Stimulated activated naive CD8-positive, alpha-beta T cell treated with anti-CD3 and anti-CD28 coated beads, Interleukin-15, amount 100 ng/mL, for 72 hours (primary cell): ENCODE measurements around the gene CTXND1.
A peak's percentile ranks its signal among the peaks of the same experiment; 100 is the strongest.
"Not testable (repeated sequence)": the region's sequence is repeated elsewhere in the genome, so short reads cannot be mapped to it uniquely, and the experiment has no call there.

Experiments used
- ATAC-seq: fragments of 150-1000 bp; cut with Tn5 transposase; 2 replicates; pipeline ENCODE4 v1.10.0; 2021; ENCODE audit warnings: mild to moderate bottlenecking, moderate library complexity
- DNase-seq, 2 donors: peaks; one replicate each; pipeline ENCODE4 v3.0.0; 2021 to 2022
- H3K27ac Mint-ChIP-seq, 2 donors: one replicate each; pipeline ENCODE4 v1.8.0; 2022; ENCODE audit warnings: mild to moderate bottlenecking in 2 of 2, mixed read lengths in 2 of 2, moderate library complexity in 2 of 2
- H3K27me3 Mint-ChIP-seq: one replicate; pipeline ENCODE4 v1.8.0; 2022; ENCODE audit warnings: mixed read lengths
- H3K4me1 Mint-ChIP-seq: one replicate; pipeline ENCODE4 v1.8.0; 2022; ENCODE audit warnings: mild to moderate bottlenecking, mixed read lengths
- H3K4me3 Mint-ChIP-seq, 2 donors: one replicate each; pipeline ENCODE4 v1.8.0; 2022; ENCODE audit warnings: mild to moderate bottlenecking in 2 of 2, mixed read lengths in 2 of 2, moderate library complexity in 1 of 2
- H3K9me3 Mint-ChIP-seq, 2 donors: one replicate each; pipeline ENCODE4 v1.8.0; 2022; ENCODE audit warnings: mixed read lengths in 2 of 2

The CTXND1 gene

DNA sequence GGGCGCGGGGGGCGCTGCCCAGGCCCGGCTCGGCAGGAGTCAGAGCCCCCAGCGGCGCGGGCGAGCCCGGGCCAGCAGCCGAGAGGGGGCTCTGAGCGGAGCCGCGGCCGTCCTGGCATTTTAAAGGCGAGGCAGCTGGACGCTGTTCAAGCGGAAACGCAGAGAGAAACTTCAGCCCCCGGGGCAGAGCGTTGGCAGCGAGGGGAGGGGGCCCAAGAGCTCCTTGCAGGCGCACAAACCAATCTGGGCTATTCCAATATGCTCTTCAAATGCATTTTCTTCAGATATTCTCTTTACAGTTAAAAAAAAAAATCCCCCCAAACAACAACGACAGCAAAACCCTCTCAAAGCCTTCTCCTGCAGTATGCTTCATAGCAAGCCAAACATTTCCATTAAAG, at the start of gene CTXND1:
CTXND1 (minus strand) TSS at position 93 of the 398 bp plus-strand sequence. CDS start 50,264 bp downstream, outside the sequence.
- no peaks in the 10 kb centered on the region for H3K9me3 Mint-ChIP-seq
- no peaks in the 10 kb centered on the region for H3K4me1 Mint-ChIP-seq
- H3K4me3 Mint-ChIP-seq = peak within 1 kb of the TSS; percentile 63 to 64
- DNase-seq (no peak), ATAC-seq (no peak)
- peak within 1 kb of the TSS in 1 of 2 donors; percentile 33 for H3K27ac Mint-ChIP-seq
- peaks cover 72% of the 10 kb centered on the region for H3K27me3 Mint-ChIP-seq

DNA sequence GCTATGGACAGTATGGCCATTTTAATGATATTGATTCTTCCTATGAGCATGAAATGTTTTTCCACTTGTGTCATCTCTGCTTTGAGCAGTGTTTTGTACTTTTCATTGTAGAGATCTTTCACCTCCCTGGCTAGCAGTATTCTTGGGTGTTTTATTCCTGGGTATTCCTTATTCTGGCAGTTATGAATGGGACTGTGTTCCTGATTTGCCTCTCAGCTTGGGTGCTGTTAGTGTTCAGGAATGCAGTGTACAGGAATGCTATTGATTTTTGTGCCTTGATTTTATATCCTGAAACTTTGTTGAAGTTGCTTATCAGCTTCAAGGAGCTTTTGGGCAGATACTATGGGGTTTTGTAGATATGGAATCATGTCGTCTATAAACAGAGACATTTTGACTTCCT, 49.5 kb upstream of the CTXND1 start:
- H3K4me1 Mint-ChIP-seq = no peaks in the 10 kb centered on the region
- no peak for DNase-seq
- H3K4me3 Mint-ChIP-seq = no peak overlapping the region
- H3K27me3 Mint-ChIP-seq = peaks cover 23% of the 10 kb centered on the region
- no peak for ATAC-seq
- H3K27ac Mint-ChIP-seq = no peak overlapping the region
- peaks cover 0 to 4% of the 10 kb centered on the region in 2 donors for H3K9me3 Mint-ChIP-seq

DNA sequence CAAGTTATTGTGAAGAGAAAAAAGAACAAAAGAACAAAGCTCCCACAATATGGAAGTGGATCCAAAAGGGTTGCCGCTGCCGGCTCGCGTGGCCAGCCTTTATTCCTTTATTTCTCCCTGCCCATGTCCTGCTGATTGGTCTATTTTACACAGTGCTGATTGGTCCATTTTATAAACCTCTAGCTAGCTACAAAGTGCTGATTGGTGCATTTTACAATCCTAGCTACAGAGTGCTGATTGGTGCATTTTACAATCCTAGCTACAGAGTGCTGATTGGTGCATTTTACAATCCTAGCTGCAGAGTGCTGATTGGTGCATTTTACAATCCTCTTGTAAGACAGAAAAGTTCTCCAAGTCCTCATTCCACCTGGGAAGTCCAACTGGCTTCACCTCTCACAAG, 43.8 kb upstream of the CTXND1 start:
- not testable (repeated sequence) for H3K4me1 Mint-ChIP-seq, H3K27me3 Mint-ChIP-seq, DNase-seq, ATAC-seq, H3K27ac Mint-ChIP-seq, H3K9me3 Mint-ChIP-seq, H3K4me3 Mint-ChIP-seq

DNA sequence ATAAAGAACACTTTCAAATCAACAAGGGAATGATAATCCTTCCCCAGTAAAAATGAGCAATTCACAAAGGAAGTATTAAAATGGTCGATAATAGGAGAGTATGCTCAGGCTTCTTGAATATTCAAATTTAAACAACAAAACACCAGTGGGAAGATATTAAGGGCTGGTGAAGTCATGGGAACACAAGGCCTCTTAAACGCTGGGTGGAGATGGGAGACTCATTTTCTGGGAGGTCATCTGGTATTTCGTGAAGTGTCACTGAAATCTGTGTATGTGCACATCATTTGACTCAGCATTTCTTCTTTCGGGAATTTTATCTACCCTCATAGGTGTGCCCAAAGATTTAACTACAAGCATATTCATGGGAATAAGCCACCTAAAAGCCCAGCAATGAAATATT, 40.1 kb upstream of the CTXND1 start:
- Mint-ChIP-seq H3K4me3 (no peak overlapping the region), H3K9me3 (no peaks in the 10 kb centered on the region), H3K27me3 (peaks cover 16% of the 10 kb centered on the region), H3K4me1 (no peaks in the 10 kb centered on the region), H3K27ac (no peak overlapping the region)
- ATAC-seq = no peak
- DNase-seq = no peak

DNA sequence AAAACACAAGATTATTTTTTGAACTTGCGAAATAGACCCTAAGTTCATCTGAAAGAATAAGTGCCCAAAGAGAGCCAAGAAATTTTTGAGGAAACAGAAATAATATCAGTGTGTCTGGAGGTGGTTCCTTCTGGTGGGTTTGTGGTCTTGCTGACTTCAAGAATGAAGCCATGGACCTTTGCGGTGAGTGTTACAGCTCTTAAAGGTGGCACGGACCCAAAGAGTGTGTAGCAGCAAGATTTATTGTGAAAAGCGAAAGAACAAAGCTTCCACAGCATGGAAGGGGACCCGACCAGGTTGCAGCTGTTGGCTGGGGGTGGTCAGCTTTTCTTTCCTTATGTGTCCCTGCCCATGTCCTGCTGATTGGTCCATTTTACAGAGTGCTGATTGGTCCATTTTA, 38.9 kb upstream of the CTXND1 start:
- H3K4me1 Mint-ChIP-seq, H3K27ac Mint-ChIP-seq, H3K4me3 Mint-ChIP-seq, DNase-seq, ATAC-seq, H3K9me3 Mint-ChIP-seq: not testable (repeated sequence)
- H3K27me3 Mint-ChIP-seq = peaks cover 26% of the 10 kb centered on the region

DNA sequence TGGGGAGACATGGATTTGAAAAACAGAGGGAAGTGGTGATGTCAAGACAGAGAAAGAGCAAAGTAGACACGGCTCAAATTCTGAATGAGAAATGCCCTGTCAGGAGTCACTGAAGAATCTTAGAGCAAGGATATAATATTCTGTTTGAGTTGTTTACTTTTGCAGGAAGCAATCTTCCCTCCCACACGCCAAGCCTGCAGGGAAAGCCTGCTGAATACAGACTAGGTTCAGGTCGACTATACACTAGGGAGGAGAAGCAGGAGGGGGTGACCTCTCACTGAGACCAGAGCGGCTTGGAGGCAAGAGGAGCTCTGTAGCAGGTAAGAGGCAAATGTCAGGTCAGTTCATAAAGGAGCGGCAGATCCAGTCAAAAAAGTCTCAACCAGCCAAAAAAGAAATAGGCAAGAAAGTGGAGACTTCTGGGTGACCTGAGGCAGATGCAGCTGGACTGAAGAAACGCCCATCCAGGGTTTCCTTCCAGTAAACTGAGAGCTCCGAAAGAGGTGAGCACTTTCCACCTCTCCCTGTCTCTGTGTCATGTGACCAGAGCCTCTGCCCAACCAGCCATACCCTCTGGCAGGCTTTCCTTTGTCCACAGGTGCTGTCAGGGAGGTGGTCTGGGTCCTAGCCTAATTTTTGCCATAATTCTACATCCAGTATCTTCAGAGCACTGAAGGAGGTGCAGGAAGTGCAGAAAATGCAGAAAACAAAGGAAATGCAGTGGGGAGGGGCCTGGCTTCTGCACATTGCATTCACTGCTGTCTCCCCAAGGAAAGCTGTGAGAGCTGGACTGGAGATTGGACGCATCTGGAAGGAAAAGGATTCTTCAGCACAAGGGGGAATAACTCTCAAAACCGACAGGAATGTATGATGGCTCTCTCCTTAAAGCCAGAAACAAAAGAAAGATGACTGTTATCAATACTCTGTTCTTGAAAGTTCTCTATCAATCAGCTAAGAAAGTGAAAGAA, 37.8 kb upstream of the CTXND1 start:
- DNase-seq (no peak), ATAC-seq (no peak)
- no peak overlapping the region for H3K4me3 Mint-ChIP-seq
- H3K27ac Mint-ChIP-seq = peak overlapping the region in 1 of 2 donors; percentile 7
- peaks cover 28% of the 10 kb centered on the region for H3K27me3 Mint-ChIP-seq
- no peaks in the 10 kb centered on the region for H3K9me3 Mint-ChIP-seq
- H3K4me1 Mint-ChIP-seq = no peaks in the 10 kb centered on the region

DNA sequence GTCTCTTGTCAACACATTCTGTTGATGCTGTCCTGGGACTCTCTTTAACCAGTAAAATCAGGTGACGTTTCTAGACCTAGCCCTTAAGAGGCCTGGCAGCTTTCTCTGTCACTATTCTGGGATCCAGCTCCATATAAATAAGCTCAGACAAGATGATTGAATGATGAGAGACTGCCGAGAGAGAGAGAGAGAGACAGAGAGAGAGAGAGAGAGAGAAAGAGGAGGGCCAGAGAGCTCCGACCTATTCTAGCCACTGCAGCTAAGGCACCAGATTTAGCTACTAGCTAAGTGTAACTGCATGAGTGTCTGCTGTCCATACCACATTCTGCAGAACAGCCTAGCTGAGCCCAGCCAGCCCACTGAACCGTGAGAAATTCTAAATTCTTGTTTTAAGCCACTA, 36.1 kb upstream of the CTXND1 start:
- H3K27ac Mint-ChIP-seq = no peak overlapping the region
- H3K9me3 Mint-ChIP-seq = no peaks in the 10 kb centered on the region
- no peak for DNase-seq
- H3K4me3 Mint-ChIP-seq = no peak overlapping the region
- peaks cover 29% of the 10 kb centered on the region for H3K27me3 Mint-ChIP-seq
- no peak for ATAC-seq
- no peaks in the 10 kb centered on the region for H3K4me1 Mint-ChIP-seq

DNA sequence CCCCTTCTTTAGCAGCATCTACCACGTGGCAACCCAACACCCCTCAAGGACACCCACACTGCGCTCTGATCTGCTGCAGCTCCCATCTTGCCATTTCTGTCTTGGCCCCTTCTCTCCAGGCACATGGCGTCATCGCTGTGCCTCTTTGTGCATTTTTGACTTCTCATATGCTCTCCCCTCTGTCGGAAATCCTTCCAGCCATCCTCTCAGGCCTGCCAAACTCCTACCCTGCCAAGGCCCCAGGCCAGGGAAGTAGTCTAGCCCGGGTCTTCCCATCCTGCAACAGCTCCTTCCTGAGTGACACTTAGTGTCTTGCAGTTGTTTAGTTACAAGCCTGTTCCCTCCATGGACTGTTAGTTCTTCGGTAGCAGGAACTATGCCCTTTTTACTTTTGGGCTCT, 34.0 kb upstream of the CTXND1 start:
- ATAC-seq = no peak
- no peak for DNase-seq
- Mint-ChIP-seq H3K9me3 (no peaks in the 10 kb centered on the region), H3K27ac (peak overlapping the region in 1 of 2 donors; percentile 4), H3K27me3 (peaks cover 29% of the 10 kb centered on the region), H3K4me1 (no peaks in the 10 kb centered on the region), H3K4me3 (no peak overlapping the region)

DNA sequence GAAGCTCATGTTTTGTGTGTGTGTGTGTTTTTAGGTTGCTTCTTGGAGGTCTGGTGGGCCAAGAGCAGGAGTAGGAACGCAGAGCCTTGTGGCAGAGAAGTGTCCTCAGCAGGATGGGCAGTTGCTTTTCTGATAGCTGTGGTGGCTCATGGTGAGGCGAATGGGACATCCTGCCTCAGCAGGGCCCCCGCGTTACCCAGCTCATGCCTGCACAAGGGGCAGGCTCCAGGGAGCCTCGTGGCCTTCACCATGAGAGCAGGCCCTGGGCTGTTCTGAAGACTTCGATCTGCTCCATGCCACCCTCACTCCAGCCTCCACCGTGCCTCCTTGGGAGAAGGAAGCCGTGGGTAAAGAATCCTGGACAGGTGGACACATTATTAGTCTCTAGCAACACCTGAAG, 33.4 kb upstream of the CTXND1 start:
- no peak for ATAC-seq
- Mint-ChIP-seq H3K27me3 (peaks cover 29% of the 10 kb centered on the region), H3K27ac (no peak overlapping the region), H3K4me3 (no peak overlapping the region), H3K9me3 (no peaks in the 10 kb centered on the region), H3K4me1 (no peaks in the 10 kb centered on the region)
- no peak for DNase-seq

DNA sequence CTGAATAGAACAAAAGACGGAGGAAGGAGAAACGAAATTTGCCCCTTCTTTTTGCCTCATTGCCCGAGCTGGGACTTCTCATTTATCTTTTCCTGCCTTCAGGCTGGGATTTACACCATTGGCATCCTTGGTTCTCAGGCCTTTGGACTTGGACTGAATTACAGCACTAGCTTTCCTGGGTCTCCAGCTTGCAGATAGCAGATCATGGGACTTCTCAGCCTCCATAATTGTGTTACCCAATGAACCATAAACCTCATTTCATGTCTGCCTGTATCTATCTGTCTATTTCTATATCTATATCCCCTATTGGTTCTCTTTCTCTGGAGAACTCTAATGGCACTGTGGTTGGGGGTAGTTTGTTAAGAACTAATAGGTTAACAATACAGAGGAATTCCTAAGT, 31.5 kb upstream of the CTXND1 start:
- Mint-ChIP-seq H3K27ac (no peak overlapping the region), H3K4me3 (no peak overlapping the region), H3K27me3 (peaks cover 23% of the 10 kb centered on the region), H3K9me3 (no peaks in the 10 kb centered on the region), H3K4me1 (no peaks in the 10 kb centered on the region)
- DNase-seq (no peak), ATAC-seq (no peak)

DNA sequence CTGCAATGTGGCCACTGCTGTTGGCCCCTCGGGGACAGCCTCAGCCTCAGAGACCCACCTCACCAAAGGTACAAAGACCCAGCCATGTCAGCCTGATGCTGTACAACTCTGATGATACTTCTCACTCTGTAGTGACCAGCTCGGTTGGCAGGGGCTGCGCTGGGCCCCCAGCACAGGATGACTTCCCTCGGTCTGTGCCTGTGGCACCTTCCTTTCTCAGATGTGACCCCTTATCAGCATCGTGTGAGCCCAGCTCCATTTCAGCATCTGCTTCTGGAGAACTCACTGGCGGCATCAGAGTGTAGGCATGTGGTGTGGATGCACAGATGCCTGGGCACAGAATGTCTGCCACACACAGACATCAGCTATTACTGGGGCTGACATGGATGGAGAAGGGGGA, 25.1 kb upstream of the CTXND1 start:
- H3K4me1 Mint-ChIP-seq = no peaks in the 10 kb centered on the region
- H3K4me3 Mint-ChIP-seq = no peak overlapping the region
- no peak for DNase-seq
- no peaks in the 10 kb centered on the region for H3K9me3 Mint-ChIP-seq
- no peak overlapping the region for H3K27ac Mint-ChIP-seq
- peaks cover 7% of the 10 kb centered on the region for H3K27me3 Mint-ChIP-seq
- ATAC-seq = no peak

DNA sequence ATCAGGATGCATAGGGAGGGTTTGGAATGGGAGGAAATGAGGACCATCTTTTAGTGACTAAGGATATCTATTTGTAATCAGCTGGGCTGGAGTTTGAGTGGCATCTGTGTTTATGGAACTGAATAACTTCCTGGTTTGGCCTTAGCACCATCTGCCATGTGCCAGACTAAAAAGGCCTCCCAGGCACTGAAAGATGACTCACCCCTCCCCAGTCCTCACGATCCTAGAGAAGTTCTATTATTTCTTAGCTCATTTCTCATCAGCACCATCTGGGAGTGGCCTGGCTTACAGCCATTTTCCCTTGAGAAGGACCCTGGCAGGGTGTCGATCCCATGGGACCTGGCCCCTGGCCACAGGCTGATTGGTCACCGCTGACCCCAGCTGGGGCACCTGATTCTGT, 23.9 kb upstream of the CTXND1 start:
- Mint-ChIP-seq H3K27me3 (peaks cover 15% of the 10 kb centered on the region), H3K4me1 (no peaks in the 10 kb centered on the region), H3K4me3 (no peak overlapping the region), H3K27ac (peak overlapping the region in 1 of 2 donors; percentile 7), H3K9me3 (no peaks in the 10 kb centered on the region)
- ATAC-seq (no peak), DNase-seq (no peak)

DNA sequence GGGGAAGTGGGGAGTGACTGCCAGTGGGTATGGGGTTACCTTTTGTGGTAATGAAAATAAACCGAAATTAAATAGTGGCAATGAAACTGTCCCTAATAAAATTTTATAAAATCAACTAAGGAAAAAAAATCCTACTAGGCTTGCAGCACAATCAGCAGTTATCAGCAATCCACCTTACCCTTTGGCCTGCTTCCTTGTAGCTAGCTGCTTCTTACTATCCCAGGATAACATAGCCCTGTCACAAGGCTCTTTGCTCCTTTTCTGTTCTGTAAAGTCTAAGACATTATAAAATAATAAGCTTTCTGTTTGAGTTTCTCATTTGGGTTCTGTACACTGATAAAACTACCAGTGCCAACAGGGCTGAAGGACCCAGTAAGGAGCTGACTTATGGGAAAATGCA, 23.0 kb upstream of the CTXND1 start:
- no peak for DNase-seq
- H3K9me3 Mint-ChIP-seq = no peaks in the 10 kb centered on the region
- no peak for ATAC-seq

DNA sequence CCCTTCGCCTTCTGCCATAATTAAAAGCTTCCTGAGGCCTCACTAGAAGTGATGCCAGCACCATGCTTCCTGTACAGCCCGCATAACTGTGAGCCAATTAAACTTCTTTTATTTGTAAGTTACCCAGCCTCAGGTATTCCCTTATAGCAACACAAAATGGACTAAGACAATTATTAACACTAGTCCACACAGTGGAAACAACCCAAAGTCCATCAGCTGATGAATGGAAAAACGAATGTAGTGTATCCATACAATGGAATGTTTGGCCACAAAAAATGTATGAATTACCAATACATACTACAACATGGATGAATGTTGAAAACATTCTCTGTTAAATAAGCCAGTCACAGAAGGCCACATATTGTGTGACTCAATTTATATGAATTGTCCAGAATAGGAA, 22.5 kb upstream of the CTXND1 start:
- no peak overlapping the region for H3K27ac Mint-ChIP-seq
- DNase-seq = no peak
- H3K4me3 Mint-ChIP-seq = no peak overlapping the region
- H3K4me1 Mint-ChIP-seq = no peaks in the 10 kb centered on the region
- no peak for ATAC-seq
- no peaks in the 10 kb centered on the region for H3K9me3 Mint-ChIP-seq
- H3K27me3 Mint-ChIP-seq = peaks cover 22% of the 10 kb centered on the region

More for the DNA sequence above, 23.0 kb upstream of the CTXND1 start:
- no peak overlapping the region for H3K27ac Mint-ChIP-seq
- H3K4me3 Mint-ChIP-seq = no peak overlapping the region
- no peaks in the 10 kb centered on the region for H3K4me1 Mint-ChIP-seq
- peaks cover 17% of the 10 kb centered on the region for H3K27me3 Mint-ChIP-seq

DNA sequence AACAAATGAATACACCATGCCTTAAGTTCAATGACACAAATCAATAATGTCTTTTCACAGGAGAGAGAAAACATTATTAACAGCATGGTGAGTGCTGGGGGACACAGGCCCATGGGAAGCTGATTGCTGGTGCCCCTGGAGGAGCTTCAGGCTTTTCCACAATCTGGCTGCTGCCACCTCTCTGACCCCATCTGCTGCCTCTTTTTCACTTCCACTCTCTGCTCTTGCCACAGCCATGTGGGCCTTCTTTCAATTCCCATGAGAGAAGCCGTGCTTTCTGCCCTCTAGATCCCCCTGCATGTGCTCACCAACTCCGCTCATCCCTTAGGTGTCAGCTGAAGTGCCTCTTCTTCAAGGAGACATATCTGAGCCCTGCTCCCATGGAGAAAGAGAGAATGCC, 21.0 kb upstream of the CTXND1 start:
- no peak overlapping the region for H3K4me3 Mint-ChIP-seq
- DNase-seq (no peak), ATAC-seq (no peak)
- H3K9me3 Mint-ChIP-seq = no peaks in the 10 kb centered on the region
- H3K4me1 Mint-ChIP-seq = no peaks in the 10 kb centered on the region
- H3K27ac Mint-ChIP-seq = no peak overlapping the region
- H3K27me3 Mint-ChIP-seq = peaks cover 38% of the 10 kb centered on the region

DNA sequence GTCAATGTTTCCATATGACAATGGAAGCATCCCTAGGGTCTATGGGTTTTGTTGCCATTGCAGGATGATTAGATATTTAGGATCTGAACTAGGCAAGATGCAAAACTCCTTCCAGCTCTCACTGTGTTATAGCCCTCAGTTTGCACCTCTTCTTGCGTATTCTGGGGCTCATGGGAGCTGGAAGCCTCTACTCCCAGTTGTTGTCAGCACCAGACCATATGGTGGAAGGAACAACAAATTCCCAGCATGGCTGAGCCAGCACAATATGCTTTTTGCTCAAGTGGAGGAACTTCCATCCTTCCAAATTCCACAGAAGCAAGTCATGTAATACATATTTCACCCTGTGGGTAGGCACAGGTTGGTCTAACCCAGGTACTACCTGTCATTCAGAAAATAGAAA, 18.5 kb upstream of the CTXND1 start:
- Mint-ChIP-seq H3K27ac (no peak overlapping the region), H3K4me3 (no peak overlapping the region), H3K9me3 (no peaks in the 10 kb centered on the region), H3K27me3 (peaks cover 56% of the 10 kb centered on the region), H3K4me1 (no peaks in the 10 kb centered on the region)
- DNase-seq (no peak), ATAC-seq (no peak)

DNA sequence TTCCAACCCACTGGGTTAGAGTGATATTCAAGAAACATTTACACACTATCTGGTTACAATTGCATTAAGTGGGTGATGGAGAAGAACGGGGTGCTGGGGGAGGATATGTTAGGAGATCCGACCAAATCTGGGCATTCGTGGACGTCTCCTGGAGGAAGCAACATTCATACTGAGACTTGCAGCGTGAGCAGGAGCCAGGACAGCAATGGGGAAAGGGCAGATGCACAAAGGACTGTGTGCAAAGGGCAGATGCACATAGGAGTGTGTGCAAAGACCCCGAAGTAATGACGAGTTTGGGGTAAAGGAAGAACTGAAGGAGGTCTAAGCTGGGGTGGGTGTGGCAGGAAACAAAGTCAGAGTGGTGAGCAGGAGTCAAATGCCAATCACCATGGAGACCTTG, 16.1 kb upstream of the CTXND1 start:
- Mint-ChIP-seq H3K27ac (no peak overlapping the region), H3K4me1 (no peaks in the 10 kb centered on the region), H3K9me3 (no peaks in the 10 kb centered on the region), H3K4me3 (no peak overlapping the region), H3K27me3 (peaks cover 55% of the 10 kb centered on the region)
- ATAC-seq = no peak
- DNase-seq = no peak
